Spinal cord (tissue), 10 donors: ENCODE results near the gene TUT7. TPM values are rescaled to one million over a fixed set of nuclear protein-coding genes. Genes with fewer than 3 reads are reported as not detected.
A peak's percentile ranks its signal among the peaks of the same experiment; 100 is the strongest.

Source experiments
- DNase-seq, 6 donors: peaks; one replicate each; pipeline versions ENCODE4 v3.0.0 to v3.0.0-alpha.2; 2013 to 2015; ENCODE audit warnings: low spot score in 6 of 6, low read depth in 4 of 6
- H3K27ac ChIP-seq: one replicate; pipeline ENCODE4 v1.5.1; 2013; ENCODE audit warnings: low read depth, low read length, control low read depth
- H3K27me3 ChIP-seq: one replicate; pipeline ENCODE4 v1.6.1; 2013; ENCODE audit warnings: low read length; ENCODE audit not compliant: control insufficient read depth, insufficient read depth
- H3K36me3 ChIP-seq: one replicate; pipeline ENCODE4 v1.6.1; 2013; ENCODE audit warnings: low read length; ENCODE audit not compliant: control insufficient read depth, insufficient read depth
- H3K4me1 ChIP-seq: one replicate; pipeline ENCODE4 v1.6.1; 2013; ENCODE audit warnings: low read length; ENCODE audit not compliant: control insufficient read depth, insufficient read depth
- H3K4me3 ChIP-seq: one replicate; pipeline ENCODE4 v1.5.1; 2013; ENCODE audit warnings: low read depth, low read length, control low read depth
- H3K9me3 ChIP-seq: one replicate; pipeline ENCODE4 v1.6.1; 2013; ENCODE audit warnings: low read length; ENCODE audit not compliant: control insufficient read depth, insufficient read depth
- WGBS: methylation state at CpG from one replicate; pipeline ENCODE4 v1.1.5; 2013; ENCODE audit warnings: missing lambda C conversion rate; ENCODE audit not compliant: insufficient coverage; 5-methylcytosine and 5-hydroxymethylcytosine counted together
- polyA plus RNA-seq, 2 donors: library from polyadenylated mRNA; unstranded; fragments of 120-200 nt; gene quantifications; one replicate each; pipeline ENCODE4 v1.2.1, GENCODE V29; 2013; ENCODE audit not compliant: insufficient read length in 2 of 2
- total RNA-seq, 2 donors: library from RNA; depleted of rRNA in 1 of 2; stranded (reverse); fragments of 120-200 nt in 1 of 2; fragments of >200 nt in 1 of 2; gene quantifications; one replicate each; pipeline versions ENCODE4 v1.2.3 to v1.2.4, GENCODE V29; 2013 to 2014
- donor health status: healthy.

The TUT7 gene
- total and polyA plus RNA-seq, 4 donors = 11.5 to 30.7 (median 21.3) TPM

DNA sequence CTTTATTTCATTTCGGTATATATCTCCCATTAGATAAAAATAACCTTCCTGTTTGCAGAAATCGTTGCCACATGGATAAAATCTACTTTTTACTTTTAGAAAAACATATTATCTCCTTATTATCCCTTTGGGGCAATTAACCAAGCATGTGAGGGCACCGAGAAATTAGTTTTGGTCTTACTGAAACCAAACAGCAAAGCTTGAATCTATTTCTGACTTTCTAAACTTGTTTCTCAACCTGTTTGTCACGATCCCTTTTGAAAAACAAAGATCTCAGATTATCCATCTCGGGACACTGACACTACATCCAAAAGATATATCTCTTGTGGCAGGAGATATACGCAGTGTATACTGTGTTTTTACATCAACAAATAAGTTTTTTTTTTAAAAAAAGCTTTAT, 2.3 kb downstream of the TUT7 start:
- Histone ChIP-seq H3K4me1 (peaks cover 3% of the 10 kb centered on the region), H3K4me3 (no peak overlapping the region), H3K36me3 (peaks cover 4% of the 10 kb centered on the region), H3K27me3 (no peaks in the 10 kb centered on the region), H3K27ac (no peak overlapping the region), H3K9me3 (no peaks in the 10 kb centered on the region)
- no peak for DNase-seq
- 76% methylated on average over 3 of the region's 6 CpGs for WGBS

DNA sequence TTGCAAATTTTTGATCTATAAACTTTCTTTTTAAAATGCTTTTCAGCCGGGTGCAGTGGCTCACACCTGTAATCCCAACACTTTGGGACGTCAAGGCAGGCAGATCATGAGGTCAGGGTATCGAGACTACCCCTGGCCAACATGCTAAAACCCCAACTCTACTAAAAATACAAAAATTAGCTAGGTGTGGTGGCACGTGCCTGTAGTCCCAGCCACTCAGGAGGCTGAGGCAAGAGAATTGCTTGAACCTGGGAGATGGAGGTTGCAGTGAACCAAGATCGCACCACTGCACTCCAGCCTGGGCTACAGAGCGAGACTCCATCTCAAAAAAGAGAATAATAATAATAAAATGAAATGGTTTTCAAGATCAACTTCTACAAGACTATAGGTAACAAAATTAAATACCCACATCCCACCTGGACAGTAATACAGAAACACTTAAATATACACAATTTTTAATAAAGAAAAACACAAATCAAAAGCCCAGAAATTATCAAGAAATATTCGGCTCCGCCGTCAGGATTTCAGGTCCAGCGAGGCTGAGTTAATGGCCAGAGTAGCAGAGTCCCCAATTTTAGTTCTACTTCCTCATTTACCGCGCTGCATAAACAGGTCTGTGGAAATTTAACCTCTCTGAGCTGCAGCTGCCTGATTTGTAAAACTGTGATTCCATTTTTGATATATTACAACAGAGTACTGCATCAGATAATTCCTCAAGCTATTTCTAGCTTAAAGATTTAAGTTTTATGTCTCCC, 4.0 kb downstream of the TUT7 start:
- Histone ChIP-seq H3K4me1 (peaks cover 3% of the 10 kb centered on the region), H3K9me3 (no peaks in the 10 kb centered on the region), H3K36me3 (peaks cover 7% of the 10 kb centered on the region), H3K27me3 (no peaks in the 10 kb centered on the region), H3K27ac (no peak overlapping the region), H3K4me3 (no peak overlapping the region)
- 94% methylated on average over 6 of the region's 12 CpGs for WGBS
- no peak for DNase-seq

DNA sequence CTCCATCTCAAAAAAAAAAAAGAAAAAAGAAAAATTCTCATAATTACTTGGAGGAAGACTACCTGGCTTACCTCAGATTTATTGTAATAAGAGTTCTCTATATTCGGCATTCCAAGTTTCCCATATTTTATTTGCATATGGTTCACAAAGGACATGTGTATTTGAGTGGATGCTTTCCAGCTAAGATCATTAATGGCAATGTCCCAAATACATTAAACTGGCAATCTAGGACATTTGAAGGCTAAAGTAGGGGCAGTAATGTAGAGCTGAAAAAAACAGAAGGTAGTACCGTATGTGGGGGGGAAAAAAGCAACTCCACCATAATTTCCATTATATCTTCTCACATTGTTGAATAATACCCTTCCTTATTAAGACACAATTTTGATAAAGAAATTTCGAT, 4.9 kb downstream of the TUT7 start:
- WGBS = no CpG with 5 or more reads among the region's 3 CpGs
- Histone ChIP-seq H3K4me3 (no peak overlapping the region), H3K27ac (no peak overlapping the region), H3K27me3 (no peaks in the 10 kb centered on the region), H3K9me3 (no peaks in the 10 kb centered on the region), H3K4me1 (no peaks in the 10 kb centered on the region), H3K36me3 (peaks cover 7% of the 10 kb centered on the region)
- peak in 1 of 6 donors; percentile 7 for DNase-seq

DNA sequence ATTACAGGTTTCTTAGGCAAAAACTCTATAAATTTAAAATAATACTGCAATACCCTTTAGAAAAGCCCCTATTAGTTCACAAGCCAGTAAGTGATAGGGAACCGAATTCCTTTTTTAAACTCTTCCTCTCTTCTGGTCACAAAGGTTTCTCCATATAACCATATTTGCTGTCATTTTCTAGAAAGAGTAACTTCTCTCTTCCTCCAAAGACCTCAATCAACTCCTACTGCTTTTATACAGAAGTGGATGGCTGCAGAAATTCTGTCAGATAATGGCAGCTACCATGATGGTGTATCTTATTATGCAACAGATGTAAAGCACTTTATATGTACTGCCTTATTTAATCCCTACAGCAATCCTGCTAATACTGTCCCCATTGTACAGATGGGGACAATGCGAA, 6.2 kb downstream of the TUT7 start:
- no peak overlapping the region for H3K4me3 ChIP-seq
- no CpG with 5 or more reads among the region's 2 CpGs for WGBS
- H3K27me3 ChIP-seq = no peaks in the 10 kb centered on the region
- no peaks in the 10 kb centered on the region for H3K9me3 ChIP-seq
- no peak for DNase-seq
- no peaks in the 10 kb centered on the region for H3K4me1 ChIP-seq
- H3K36me3 ChIP-seq = peaks cover 7% of the 10 kb centered on the region
- H3K27ac ChIP-seq = no peak overlapping the region

DNA sequence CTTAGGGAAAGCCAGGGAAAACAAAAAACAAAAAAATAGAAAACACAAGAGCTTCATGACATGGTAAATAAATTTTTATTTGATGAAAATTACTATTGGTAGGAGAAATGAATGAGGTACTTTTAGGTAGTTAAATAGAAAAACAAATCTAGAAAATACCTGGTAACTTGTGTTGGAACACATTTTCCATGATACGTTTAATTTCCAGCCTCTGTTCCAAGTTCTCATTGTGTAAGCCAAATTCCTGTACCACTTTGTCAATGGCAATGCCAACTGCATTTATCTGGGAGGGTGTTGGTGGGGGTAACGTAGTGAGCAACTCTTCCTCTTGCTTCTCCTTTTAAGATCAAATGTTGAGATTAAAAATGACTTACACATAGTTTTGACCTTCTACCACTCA, 9.4 kb downstream of the TUT7 start:
- H3K4me3 ChIP-seq = no peak overlapping the region
- H3K36me3 ChIP-seq = peaks cover 11% of the 10 kb centered on the region
- no peak for DNase-seq
- no peaks in the 10 kb centered on the region for H3K9me3 ChIP-seq
- H3K27me3 ChIP-seq = no peaks in the 10 kb centered on the region
- WGBS = no CpG with 5 or more reads among the region's 2 CpGs
- H3K27ac ChIP-seq = no peak overlapping the region
- H3K4me1 ChIP-seq = no peaks in the 10 kb centered on the region

DNA sequence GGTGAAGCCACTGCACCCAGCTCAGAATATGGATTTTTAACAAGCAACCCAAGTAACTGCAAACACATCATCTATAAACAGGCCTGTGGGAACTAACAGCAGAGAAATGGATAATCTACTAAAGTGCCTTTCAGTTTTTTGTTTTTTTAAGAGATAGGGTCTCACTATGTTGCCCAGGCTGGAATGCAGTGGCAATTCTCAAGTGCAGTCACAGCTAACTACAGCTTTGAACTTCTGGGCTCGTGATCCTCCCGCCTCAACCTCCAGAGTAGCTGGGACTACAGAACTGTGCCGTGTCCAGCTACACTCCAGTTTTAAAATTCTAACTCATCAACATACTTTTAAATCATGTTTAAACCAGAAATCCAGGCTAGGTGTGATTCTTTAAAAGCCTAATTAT, 11.9 kb downstream of the TUT7 start:
- Histone ChIP-seq H3K36me3 (peaks cover 17% of the 10 kb centered on the region), H3K4me3 (no peak overlapping the region), H3K27me3 (no peaks in the 10 kb centered on the region), H3K4me1 (no peaks in the 10 kb centered on the region), H3K27ac (no peak overlapping the region), H3K9me3 (no peaks in the 10 kb centered on the region)
- WGBS = no CpG with 5 or more reads among the region's 3 CpGs
- no peak for DNase-seq

DNA sequence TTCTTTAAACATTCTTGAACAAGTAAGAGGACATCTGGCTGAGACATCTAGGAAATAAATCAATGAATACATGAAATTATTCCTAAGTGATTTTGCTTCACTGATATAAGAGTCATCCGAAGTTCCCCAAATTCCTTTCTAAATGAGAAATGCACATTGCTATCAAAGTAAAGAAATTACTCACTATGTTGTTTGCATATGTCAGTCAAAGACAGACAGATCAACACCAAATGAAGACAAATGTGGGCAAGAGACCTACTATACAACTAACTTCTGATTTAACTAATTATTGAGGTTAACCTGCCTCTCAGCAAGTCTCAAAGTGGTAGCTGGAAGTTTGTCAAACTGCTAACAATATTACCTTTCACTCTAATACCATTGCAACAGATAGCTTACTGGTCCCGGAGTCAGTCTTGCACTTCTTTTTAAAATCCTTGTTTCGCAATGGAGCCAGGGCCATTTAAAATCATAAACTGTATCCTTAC, 13.2 kb downstream of the TUT7 start:
- no peak for DNase-seq
- 100% methylated on average over 2 of the region's 3 CpGs for WGBS
- peaks cover 17% of the 10 kb centered on the region for H3K36me3 ChIP-seq
- H3K27me3 ChIP-seq = no peaks in the 10 kb centered on the region
- H3K9me3 ChIP-seq = no peaks in the 10 kb centered on the region
- H3K27ac ChIP-seq = no peak overlapping the region
- H3K4me3 ChIP-seq = no peak overlapping the region
- no peaks in the 10 kb centered on the region for H3K4me1 ChIP-seq

DNA sequence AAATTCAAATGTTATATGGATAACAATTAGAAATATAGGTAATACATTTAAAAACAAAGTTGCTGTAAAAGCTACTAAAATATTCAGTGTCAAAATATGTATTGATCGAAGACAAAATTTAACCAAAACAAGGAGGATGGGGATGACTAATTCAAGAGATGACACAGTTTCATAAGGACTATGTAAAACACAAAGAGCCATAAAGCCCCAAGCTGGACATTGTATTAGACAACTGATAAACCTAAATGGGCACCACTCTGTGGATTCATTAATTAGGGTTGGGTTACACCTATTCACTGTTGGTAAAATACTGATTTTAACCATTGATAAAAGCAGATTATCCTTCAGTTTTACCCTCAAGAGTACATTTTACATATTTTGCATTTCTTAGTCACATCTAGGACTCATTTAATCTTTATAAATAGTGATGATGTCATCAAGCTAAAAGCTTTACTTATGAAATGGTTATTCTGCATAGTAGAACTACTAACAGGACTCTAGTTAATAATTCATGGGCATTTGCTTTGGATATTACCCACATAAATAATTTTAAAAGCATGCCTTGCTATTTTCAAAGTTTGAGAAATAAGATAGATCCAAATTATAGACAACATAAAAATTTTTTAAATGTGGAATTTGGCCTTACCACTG, 13.7 kb downstream of the TUT7 start:
- H3K36me3 ChIP-seq = peaks cover 14% of the 10 kb centered on the region
- WGBS = no CpG with 5 or more reads among the region's 1 CpG

DNA sequence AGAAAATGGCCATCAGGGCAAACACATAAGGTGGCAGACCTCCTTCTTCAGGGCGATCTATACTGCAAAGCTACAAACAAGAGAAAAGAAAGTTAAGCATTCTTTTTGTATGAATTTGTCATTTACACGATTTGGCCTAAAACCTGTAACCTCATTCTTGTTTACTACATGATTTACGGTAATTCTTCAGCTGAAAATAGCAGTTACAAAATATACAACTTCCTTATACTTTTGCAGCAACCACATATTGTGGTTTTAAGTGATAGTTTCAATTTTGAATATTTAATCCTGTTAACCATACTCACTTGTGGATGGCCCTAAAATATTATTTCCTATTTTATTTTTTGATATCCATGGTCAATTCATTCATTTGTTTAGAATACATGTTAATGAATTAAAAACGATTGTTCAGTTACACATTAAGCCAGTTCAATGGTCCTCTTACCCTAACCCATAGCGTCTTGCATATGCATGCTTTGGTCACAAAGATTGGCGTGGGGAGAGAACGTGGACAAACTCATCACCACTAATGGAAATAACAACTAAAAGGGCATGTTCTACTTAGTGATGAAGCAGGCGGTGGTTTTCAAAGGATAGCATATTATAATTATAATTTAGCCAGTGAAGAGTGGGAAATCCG, 16.6 kb downstream of the TUT7 start:
- Histone ChIP-seq H3K36me3 (peaks cover 13% of the 10 kb centered on the region), H3K27ac (no peak overlapping the region), H3K27me3 (no peaks in the 10 kb centered on the region), H3K4me1 (no peaks in the 10 kb centered on the region), H3K9me3 (no peaks in the 10 kb centered on the region), H3K4me3 (no peak overlapping the region)
- DNase-seq = no peak
- no CpG with 5 or more reads among the region's 9 CpGs for WGBS

More for the DNA sequence above, 13.7 kb downstream of the TUT7 start:
- H3K27me3 ChIP-seq = no peaks in the 10 kb centered on the region
- no peaks in the 10 kb centered on the region for H3K4me1 ChIP-seq
- DNase-seq = no peak
- no peak overlapping the region for H3K4me3 ChIP-seq
- H3K27ac ChIP-seq = no peak overlapping the region
- H3K9me3 ChIP-seq = no peaks in the 10 kb centered on the region
